Stimulated activated CD8-positive, alpha-beta memory T cell treated with anti-CD3 and anti-CD28 coated beads, Interleukin-7, amount 100 ng/mL, for 48 hours (primary cell): ENCODE data around the gene LRRN3.
A peak's percentile ranks its signal among the peaks of the same experiment; 100 is the strongest.

Experiments used
- DNase-seq, 2 donors: peaks; one replicate each; pipeline ENCODE4 v3.0.0-alpha.2; 2020; ENCODE audit warnings: low read depth in 1 of 2; ENCODE audit errors: extremely low read depth in 1 of 2

Gene LRRN3

GRCh38 chr7:111104710-111105109 lies 13.8 kb downstream of the LRRN3 start:
- no peak for DNase-seq

GRCh38 chr7:111105269-111105668 lies 14.3 kb downstream of the LRRN3 start:
- DNase-seq: no peak

GRCh38 chr7:111107579-111107978 lies 16.7 kb downstream of the LRRN3 start:
- DNase-seq: no peak

- no peak for DNase-seq
These were observed 17.1 kb downstream of the LRRN3 start for GRCh38 chr7:111108000-111108399.

GRCh38 chr7:111108496-111108895 lies 17.6 kb downstream of the LRRN3 start:
- no peak for DNase-seq

- DNase-seq: no peak
These were observed 21.5 kb downstream of the LRRN3 start for GRCh38 chr7:111112439-111112838.

- no peak for DNase-seq
These were observed 22.5 kb downstream of the LRRN3 start for GRCh38 chr7:111113263-111114017.

GRCh38 chr7:111115966-111116365 lies 25.0 kb downstream of the LRRN3 start:
- no peak for DNase-seq

- no peak for DNase-seq
These were observed 36.1 kb downstream of the LRRN3 start for GRCh38 chr7:111126987-111127386.

- no peak for DNase-seq
These were observed 38.5 kb downstream of the LRRN3 start for GRCh38 chr7:111129435-111129834.

GRCh38 chr7:111132833-111133232 lies 41.9 kb downstream of the LRRN3 start:
- DNase-seq: no peak

GRCh38 chr7:111137296-111138192 lies 46.6 kb downstream of the LRRN3 start:
- peak in 1 of 2 donors; percentile 24 for DNase-seq

- peak in 1 of 2 donors; percentile 65 for DNase-seq
These were observed 47.3 kb downstream of the LRRN3 start for GRCh38 chr7:111138193-111138569.

GRCh38 chr7:111138586-111138985 lies 47.7 kb downstream of the LRRN3 start:
- no peak for DNase-seq

GRCh38 chr7:111140091-111140865 lies 49.4 kb downstream of the LRRN3 start:
- DNase-seq: no peak

GRCh38 chr7:111145472-111145871 lies 54.5 kb downstream of the LRRN3 start:
- DNase-seq: no peak

GRCh38 chr7:111146136-111146535 lies 55.2 kb downstream of the LRRN3 start:
- DNase-seq: no peak

GRCh38 chr7:111147708-111148533 lies 57.0 kb downstream of the LRRN3 start:
- no peak for DNase-seq

GRCh38 chr7:111150709-111151108 lies 59.8 kb downstream of the LRRN3 start:
- DNase-seq: no peak

- no peak for DNase-seq
These were observed 68.5 kb downstream of the LRRN3 start for GRCh38 chr7:111159426-111159825.
